B cell (primary cell): ENCODE measurements around the gene EXO5. TPM values are rescaled to one million over a fixed set of nuclear protein-coding genes. Genes with fewer than 3 reads are reported as not detected.
A peak's percentile ranks its signal among the peaks of the same experiment; 100 is the strongest.

Experiments used
- ATAC-seq: fragments of 200-7000 bp; cut with Tn5 transposase; one replicate; pipeline ENCODE4 v1.10.0; 2021; ENCODE audit warnings: low read depth, mild to moderate bottlenecking, moderate number of reproducible peaks, moderate library complexity
- CTCF ChIA-PET: fragments of 350-600 bp; sonication (Branson Sonifier 250); formaldehyde crosslinking; loops from one replicate; lab custom pipeline; 2021; ENCODE audit warnings: antibody characterized with exemption, inconsistent platforms; lab: Charles Lee
- POLR2A ChIA-PET: fragments of 350-600 bp; sonication (Branson Sonifier 250); formaldehyde crosslinking; loops from one replicate; lab custom pipeline; 2021; ENCODE audit warnings: antibody characterized with exemption; lab: Charles Lee
- DNase-seq: peaks from one replicate; pipeline ENCODE4 v3.0.0; 2013
- H2AFZ ChIP-seq: 2 replicates; pipeline ENCODE4 v1.6.1; 2012; ENCODE audit warnings: mild to moderate bottlenecking, low read depth, low read length; ENCODE audit not compliant: insufficient read depth, poor library complexity, severe bottlenecking
- H3K27ac ChIP-seq, 2 donors: 1 replicate in 1 of 2; 2 replicates in 1 of 2; pipeline ENCODE4 v1.5.1; 2012 to 2013; ENCODE audit warnings: low read length in 2 of 2, mild to moderate bottlenecking in 2 of 2, moderate library complexity in 1 of 2
- H3K27me3 ChIP-seq, 4 experiments: fragments of 200-600 bp in 1 of 4; sonication (generic) in 1 of 4; replicated peaks in 1 of 4; 1 replicate in 2 of 4; 2 replicates in 2 of 4; pipeline versions ENCODE4 v1.6.1 to v1.7.0; 2013 to 2016; ENCODE audit warnings: low read length in 3 of 4, mild to moderate bottlenecking in 2 of 4, mixed read lengths in 1 of 4, moderate library complexity in 1 of 4; ENCODE audit not compliant: insufficient read depth in 4 of 4, control insufficient read depth in 3 of 4; ENCODE audit errors: control extremely low read depth in 1 of 4
- H3K36me3 ChIP-seq, 2 experiments: replicated peaks in 1 of 2; 1 replicate in 1 of 2; 2 replicates in 1 of 2; pipeline versions ENCODE4 v1.6.1 to v1.7.1; 2013; ENCODE audit warnings: low read length in 1 of 2; ENCODE audit not compliant: insufficient read depth in 2 of 2, control insufficient read depth in 1 of 2; ENCODE audit errors: control extremely low read depth in 1 of 2, extremely low read depth in 1 of 2
- H3K4me1 ChIP-seq, 2 donors: fragments of 200-600 bp in 1 of 2; sonication (generic) in 1 of 2; 1 replicate in 1 of 2; 2 replicates in 1 of 2; pipeline versions ENCODE4 v1.5.1 to v1.6.1; 2013 to 2017; ENCODE audit warnings: low read length in 2 of 2; ENCODE audit not compliant: control insufficient read depth in 2 of 2, insufficient read depth in 2 of 2
- H3K4me2 ChIP-seq: replicated peaks from 2 replicates; pipeline ENCODE3; 2012; ENCODE audit warnings: mild to moderate bottlenecking, low read depth, low read length; ENCODE audit not compliant: poor library complexity, severe bottlenecking
- H3K4me3 ChIP-seq, 5 experiments: fragments of 200-600 bp in 1 of 5; sonication (generic) in 1 of 5; 1 replicate in 3 of 5; 2 replicates in 2 of 5; pipeline versions ENCODE4 v1.5.1 to v1.7.0; 2011 to 2016; ENCODE audit warnings: low read length in 4 of 5, mild to moderate bottlenecking in 4 of 5, low read depth in 2 of 5, control low read depth in 1 of 5, moderate library complexity in 1 of 5; ENCODE audit not compliant: insufficient read depth in 1 of 5; ENCODE audit errors: control extremely low read depth in 1 of 5, extremely low read depth in 1 of 5
- H3K79me2 ChIP-seq: fragments of 200-600 bp; sonication (generic); one replicate; pipeline ENCODE4 v1.6.0; 2016; ENCODE audit warnings: low read length; ENCODE audit not compliant: control insufficient read depth, insufficient read depth
- H3K9ac ChIP-seq: fragments of 200-600 bp; sonication (generic); 2 replicates; pipeline ENCODE4 v1.6.1; 2017; ENCODE audit warnings: mild to moderate bottlenecking, low read length, moderate library complexity
- H3K9me3 ChIP-seq, 3 donors: one replicate each; pipeline versions ENCODE4 v1.6.1 to v1.7.1; 2013; ENCODE audit warnings: low read length in 2 of 3; ENCODE audit not compliant: control insufficient read depth in 2 of 3, insufficient read depth in 1 of 3; ENCODE audit errors: control extremely low read depth in 1 of 3
- H4K20me1 ChIP-seq: 2 replicates; pipeline ENCODE4 v1.6.0; 2012; ENCODE audit warnings: mild to moderate bottlenecking, low read length; ENCODE audit not compliant: insufficient read depth, control insufficient read depth, poor library complexity, severe bottlenecking
- H3K27ac Mint-ChIP-seq: one replicate; pipeline ENCODE4 v1.8.0; 2021; ENCODE audit warnings: mixed read lengths
- H3K27me3 Mint-ChIP-seq: one replicate; pipeline ENCODE4 v1.8.0; 2021; ENCODE audit warnings: mixed read lengths
- H3K4me1 Mint-ChIP-seq: one replicate; pipeline ENCODE4 v1.8.0; 2021; ENCODE audit warnings: mixed read lengths
- H3K4me3 Mint-ChIP-seq: one replicate; pipeline ENCODE4 v1.8.0; 2021; ENCODE audit warnings: mixed read lengths
- H3K9me3 Mint-ChIP-seq: one replicate; pipeline ENCODE4 v1.8.0; 2022; ENCODE audit warnings: mixed read lengths; ENCODE audit not compliant: insufficient read depth
- EZH2 ChIP-seq: IDR thresholded peaks from 2 replicates; pipeline ENCODE4 v1.6.1; 2012; ENCODE audit warnings: borderline replicate concordance, low read depth, mild to moderate bottlenecking, moderate library complexity, low read length; ENCODE audit not compliant: insufficient read depth, poor library complexity, severe bottlenecking
- WGBS: methylation state at CpG from one replicate; pipeline ENCODE4 v1.1.5; 2013; ENCODE audit warnings: missing lambda C conversion rate; ENCODE audit not compliant: insufficient coverage; 5-methylcytosine and 5-hydroxymethylcytosine counted together
- intact Hi-C: fragments of 100-400 bp; cut with micrococcal nuclease; formaldehyde crosslinking; loops from one replicate; pipeline ENCODE4 v1.10.0; 2022
- polyA plus RNA-seq: library from polyadenylated mRNA; depleted of rRNA; stranded (reverse); fragments of >200 nt; gene quantifications from 2 replicates; pipeline ENCODE4 v1.2.3, GENCODE V29; 2012
- total RNA-seq, 2 donors: library from RNA; stranded (reverse); fragments of 120-200 nt in 1 of 2; gene quantifications; 1 replicate in 1 of 2; 2 replicates in 1 of 2; pipeline versions ENCODE4 v1.2.3 to v1.2.4, GENCODE V29; 2013 to 2022
- TF ChIP-seq, protein P1 (sequence below): fragments of 200-600 bp; IDR thresholded peaks from one replicate; pipeline ENCODE4 v1.8.0; 2022; ENCODE audit warnings: antibody characterized with exemption, mild to moderate bottlenecking

The EXO5 gene
- total and polyA plus RNA-seq, 2 donors (not counting 1 experiment from before 2014, with no cell fraction given), result 5.7 to 16.9 TPM

- ChIA-PET POLR2A (no interaction called here), CTCF (no interaction called here)
- H3K9me3 Mint-ChIP-seq, result peaks cover 26% of the 10 kb centered on the region
- Histone ChIP-seq H2AFZ (no peak overlapping the region), H4K20me1 (no peaks in the 10 kb centered on the region), H3K4me2 (no peak overlapping the region), H3K9ac (no peak overlapping the region), H3K79me2 (no peaks in the 10 kb centered on the region), H3K4me3 (no peak overlapping the region), H3K9me3 (peaks cover 2 to 22% (median 21%) of the 10 kb centered on the region in 3 donors), H3K27me3 (no peaks in the 10 kb centered on the region), H3K27ac (no peak overlapping the region), H3K36me3 (no peaks in the 10 kb centered on the region), H3K4me1 (peaks cover 8 to 14% of the 10 kb centered on the region in 2 donors)
- no peaks in the 10 kb centered on the region for H3K27me3 Mint-ChIP-seq
- intact Hi-C loops, result loop anchor here (10.0 kb wide), 1 partner anchor 220 kb away; the partner anchor contains the start of gene NFYC
- WGBS, result no CpG with 5 or more reads among the region's 2 CpGs
- H3K27ac Mint-ChIP-seq, result no peak overlapping the region
- ATAC-seq (no peak), DNase-seq (no peak)
- TF ChIP-seq, protein P1, sequence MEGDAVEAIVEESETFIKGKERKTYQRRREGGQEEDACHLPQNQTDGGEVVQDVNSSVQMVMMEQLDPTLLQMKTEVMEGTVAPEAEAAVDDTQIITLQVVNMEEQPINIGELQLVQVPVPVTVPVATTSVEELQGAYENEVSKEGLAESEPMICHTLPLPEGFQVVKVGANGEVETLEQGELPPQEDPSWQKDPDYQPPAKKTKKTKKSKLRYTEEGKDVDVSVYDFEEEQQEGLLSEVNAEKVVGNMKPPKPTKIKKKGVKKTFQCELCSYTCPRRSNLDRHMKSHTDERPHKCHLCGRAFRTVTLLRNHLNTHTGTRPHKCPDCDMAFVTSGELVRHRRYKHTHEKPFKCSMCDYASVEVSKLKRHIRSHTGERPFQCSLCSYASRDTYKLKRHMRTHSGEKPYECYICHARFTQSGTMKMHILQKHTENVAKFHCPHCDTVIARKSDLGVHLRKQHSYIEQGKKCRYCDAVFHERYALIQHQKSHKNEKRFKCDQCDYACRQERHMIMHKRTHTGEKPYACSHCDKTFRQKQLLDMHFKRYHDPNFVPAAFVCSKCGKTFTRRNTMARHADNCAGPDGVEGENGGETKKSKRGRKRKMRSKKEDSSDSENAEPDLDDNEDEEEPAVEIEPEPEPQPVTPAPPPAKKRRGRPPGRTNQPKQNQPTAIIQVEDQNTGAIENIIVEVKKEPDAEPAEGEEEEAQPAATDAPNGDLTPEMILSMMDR, result no peak
- no peak for TF ChIP-seq EZH2
- H3K4me1 Mint-ChIP-seq, result peaks cover 18% of the 10 kb centered on the region
- no peak overlapping the region for H3K4me3 Mint-ChIP-seq
Observed at GRCh38 chr1:40475268-40475667, 33.3 kb upstream of the EXO5 start.

- H2AFZ ChIP-seq, result peak within 1 kb of the TSS; percentile 91
- Mint-ChIP-seq H3K9me3 (peaks cover 21% of the 10 kb centered on the region), H3K27me3 (no peaks in the 10 kb centered on the region), H3K4me3 (peak within 1 kb of the TSS; percentile 93), H3K27ac (peak within 1 kb of the TSS; percentile 87), H3K4me1 (peaks cover 18% of the 10 kb centered on the region)
- peak; percentile 95 for ATAC-seq
- peaks cover 0 to 20% (median 14%) of the 10 kb centered on the region in 3 donors for H3K9me3 ChIP-seq
- peak within 1 kb of the TSS; percentile 79 for H3K9ac ChIP-seq
- intact Hi-C loops, result loop anchor here (1.0 to 10.0 kb wide), 4 partner anchors 26 to 218 kb away; partner anchors contain the start of genes EXO5, NFYC, ZFP69B and ZNF684
- H3K27ac ChIP-seq, result peak within 1 kb of the TSS; percentile 37 to 63
- H3K27me3 ChIP-seq, result no peaks in the 10 kb centered on the region
- peaks cover 0 to 5% of the 10 kb centered on the region in 2 experiments for H3K36me3 ChIP-seq
- CTCF ChIA-PET, result interaction anchor here (2.8 kb wide), 1 partner anchor 55 kb away, joined by 11 read pairs; no protein-coding TSS in a partner anchor
- DNase-seq, result peak; percentile 83
- H3K4me3 ChIP-seq, result peak within 1 kb of the TSS; percentile 58 to 83 (median 81)
- peaks cover 8 to 14% of the 10 kb centered on the region in 2 donors for H3K4me1 ChIP-seq
- peak within 1 kb of the TSS; percentile 91 for H3K4me2 ChIP-seq
- under 1% methylated on average over 65 of the region's 65 CpGs for WGBS
- no peaks in the 10 kb centered on the region for H3K79me2 ChIP-seq
- POLR2A ChIA-PET, result interaction anchor here (1.2 kb wide), 1 partner anchor 27 kb away, joined by 4 read pairs; the partner anchor contains the start of gene ZFP69B
- TF ChIP-seq EZH2, result no peak
- TF ChIP-seq, protein P1, result no peak
- no peaks in the 10 kb centered on the region for H4K20me1 ChIP-seq
Observed at GRCh38 chr1:40476924-40477677, 31.5 kb upstream of the EXO5 start, which contains the start of gene ZFP69. TSS of gene ZFP69 (plus strand) at chr1:40477290. CDS start at chr1:40479362, 2,072 bp downstream.
